GM12878 (cell line): ENCODE data around the gene FHL3. TPM values are rescaled to one million over a fixed set of nuclear protein-coding genes. Genes with fewer than 3 reads are reported as not detected.

Source experiments
- ATAC-seq: fragments of 200-7000 bp; cut with Tn5 transposase; 3 replicates; pipeline ENCODE4 v1.9.1; 2020; ENCODE audit warnings: mild to moderate bottlenecking, moderate library complexity
- BruUV-seq: library from RNA; stranded (reverse); fragments of 400-500 nt; replicated peaks from 2 replicates; lab custom pipeline; 2021; lab: Mats Ljungman, UMichigan
- CTCF ChIA-PET: fragments of 300-600 bp; sonication (Branson Sonifier 250); formaldehyde crosslinking; extraction: SDS; loops from one replicate; lab custom pipeline; 2021; ENCODE audit warnings: inconsistent platforms; lab: Yijun Ruan, JAX
- POLR2A ChIA-PET: fragments of 350-600 bp; formaldehyde crosslinking; extraction: SDS; loops from one replicate; lab custom pipeline; 2021; ENCODE audit warnings: inconsistent platforms; lab: Charles Lee
- RAD21 ChIA-PET: fragments of 300-600 bp; sonication (Branson Sonifier 250); formaldehyde crosslinking; loops from one replicate; lab custom pipeline; 2023; ENCODE audit warnings: antibody characterized with exemption; ENCODE audit not compliant: unreplicated experiment; lab: Charles Lee
- SMC1A ChIA-PET: fragments of 300-600 bp; sonication (Branson Sonifier 250); formaldehyde crosslinking; loops from one replicate; lab custom pipeline; 2023; ENCODE audit not compliant: unreplicated experiment, uncharacterized antibody; lab: Charles Lee
- DNase-seq: peaks from one replicate; pipeline ENCODE4 v3.0.0-alpha.2; 2011; ENCODE audit warnings: low read depth, low spot score
- FAIRE-seq: peaks from 3 replicates; lab custom pipeline; 2011; peaks lifted over from hg19 to GRCh38; lab: Jason Lieb, UNC
- H2AFZ ChIP-seq: 2 replicates; pipeline ENCODE4 v1.6.0; 2011; ENCODE audit warnings: low read depth, low read length, control low read depth; ENCODE audit not compliant: control insufficient read depth
- H3K27ac ChIP-seq: 2 replicates; pipeline ENCODE4 v1.5.1; 2011; ENCODE audit warnings: control low read depth; ENCODE audit not compliant: control insufficient read depth, insufficient read depth
- H3K27me3 ChIP-seq, 2 experiments: replicated peaks in 1 of 2; 2 replicates each; pipeline versions ENCODE4 v1.6.0 to v1.6.1; 2011; ENCODE audit warnings: low read length in 1 of 2; ENCODE audit not compliant: control insufficient read depth in 2 of 2, insufficient read depth in 2 of 2
- H3K36me3 ChIP-seq, 2 experiments: 2 replicates each; pipeline ENCODE4 v1.5.1; 2011; ENCODE audit warnings: low read length in 1 of 2; ENCODE audit not compliant: control insufficient read depth in 2 of 2, insufficient read depth in 2 of 2
- H3K4me1 ChIP-seq: 2 replicates; pipeline ENCODE4 v1.6.1; 2011; ENCODE audit warnings: mild to moderate bottlenecking, low read length, moderate library complexity, mixed read lengths; ENCODE audit not compliant: control insufficient read depth, insufficient read depth
- H3K4me2 ChIP-seq: 2 replicates; pipeline ENCODE4 v1.6.0; 2011; ENCODE audit warnings: control low read depth; ENCODE audit not compliant: control insufficient read depth, insufficient read depth
- H3K4me3 ChIP-seq: fragments of 200-600 bp; sonication (generic); 2 replicates; pipeline ENCODE4 v1.5.1; 2016
- H3K79me2 ChIP-seq: 2 replicates; pipeline ENCODE4 v1.6.0; 2011; ENCODE audit warnings: low read length; ENCODE audit not compliant: control insufficient read depth, insufficient read depth
- H3K9ac ChIP-seq: 2 replicates; pipeline ENCODE4 v1.8.0; 2011; ENCODE audit warnings: low read length, control low read depth, mixed read lengths; ENCODE audit not compliant: control insufficient read depth, insufficient read depth
- H3K9me3 ChIP-seq: replicated peaks from 3 replicates; pipeline ENCODE4 v1.5.1; 2011; ENCODE audit warnings: mild to moderate bottlenecking, low read length; ENCODE audit not compliant: control insufficient read depth, insufficient read depth
- H4K20me1 ChIP-seq: 2 replicates; pipeline ENCODE4 v1.6.0; 2011; ENCODE audit not compliant: control insufficient read depth, insufficient read depth
- BMI1 ChIP-seq: fragments of 450-650 bp; IDR thresholded peaks from 2 replicates; pipeline ENCODE4 v1.6.1; 2016; ENCODE audit warnings: mild to moderate bottlenecking, moderate library complexity, borderline replicate concordance
- EGR1 ChIP-seq, 2 experiments: IDR thresholded peaks; 1 replicate in 1 of 2; 2 replicates in 1 of 2; pipeline ENCODE4 v1.6.1; 2011 to 2012; ENCODE audit warnings: low read depth in 2 of 2, low read length in 2 of 2, borderline replicate concordance in 1 of 2, mild to moderate bottlenecking in 1 of 2, moderate library complexity in 1 of 2
- HDAC6 ChIP-seq: fragments of 200-600 bp; sonication (generic); IDR thresholded peaks from one replicate; pipeline ENCODE4 v1.8.0; 2017; ENCODE audit warnings: antibody characterized with exemption; ENCODE audit not compliant: unreplicated experiment
- IKZF1 ChIP-seq: fragments of 450-650 bp; conservative IDR thresholded peaks from 2 replicates; pipeline ENCODE4 v1.6.1; 2017; ENCODE audit warnings: antibody characterized with exemption, mild to moderate bottlenecking
- IKZF2 ChIP-seq, 2 experiments: fragments of 450-650 bp; IDR thresholded peaks; 2 replicates each; pipeline ENCODE4 v1.6.1; 2017; ENCODE audit warnings: mild to moderate bottlenecking in 2 of 2, moderate library complexity in 2 of 2
- JUNB ChIP-seq: IDR thresholded peaks from 2 replicates; pipeline ENCODE4 v1.6.1; 2016; ENCODE audit warnings: antibody characterized with exemption, mild to moderate bottlenecking
- MTA3 ChIP-seq: IDR thresholded peaks from 2 replicates; pipeline ENCODE4 v1.6.1; 2012; ENCODE audit warnings: low read length, inconsistent platforms, borderline replicate concordance
- NFXL1 ChIP-seq: fragments of 450-650 bp; IDR thresholded peaks from 2 replicates; pipeline ENCODE4 v1.6.1; 2017; ENCODE audit warnings: antibody characterized with exemption, mild to moderate bottlenecking, borderline replicate concordance
- RELB ChIP-seq: fragments of 450-650 bp; IDR thresholded peaks from 2 replicates; pipeline ENCODE4 v1.6.1; 2017; ENCODE audit warnings: low read depth, mild to moderate bottlenecking, moderate library complexity
- SIX5 ChIP-seq: IDR thresholded peaks from 2 replicates; pipeline ENCODE4 v1.6.1; 2011; ENCODE audit warnings: mild to moderate bottlenecking, low read depth, low read length, moderate library complexity; ENCODE audit not compliant: severe bottlenecking
- ZSCAN29 ChIP-seq: fragments of 450-650 bp; IDR thresholded peaks from 2 replicates; pipeline ENCODE4 v1.6.1; 2017; ENCODE audit warnings: mild to moderate bottlenecking, moderate library complexity
- WGBS: methylation state at CpG from one replicate; pipeline ENCODE4 v1.1.6; 2016; ENCODE audit warnings: low lambda C conversion rate; ENCODE audit not compliant: insufficient replicate concordance, insufficient coverage; ENCODE audit errors: missing lambda C conversion rate; 5-methylcytosine and 5-hydroxymethylcytosine counted together
- in situ Hi-C: fragments of 300-500 bp; cut with MboI; formaldehyde crosslinking; loops from 9 replicates; pipeline ENCODE4 v1.14.3; 2018; ENCODE audit warnings: mixed read lengths
- intact Hi-C: fragments of 100-400 bp; cut with micrococcal nuclease; formaldehyde crosslinking; loops from one replicate; pipeline ENCODE4 v1.14.2; 2022; ENCODE audit not compliant: unreplicated experiment
- polyA plus RNA-seq, 11 experiments: library from polyadenylated mRNA; depleted of rRNA in 4 of 11; unstranded in 6 of 11; stranded (reverse) in 5 of 11; fragments of >200 nt; fragmentation: Nextera tagmentation in 4 of 11; fragmentation: Illumina TruSeq in 1 of 11; extraction: Ambion mirVana in 4 of 11; extraction: Trizol in 1 of 11; gene quantifications; 1 replicate in 1 of 11; 2 replicates in 10 of 11; pipeline versions ENCODE4 v1.2.1 to v1.2.3, GENCODE V29; 2011 to 2016; ENCODE audit warnings: inconsistent platforms in 2 of 11, missing spikeins in 2 of 11, low read depth in 1 of 11
- total RNA-seq, 4 experiments: library from RNA; depleted of rRNA in 3 of 4; stranded (reverse); fragments of >200 nt in 3 of 4; fragmentation: Illumina TruSeq in 1 of 4; extraction: Trizol in 1 of 4; gene quantifications; 2 replicates each; pipeline versions ENCODE4 v1.2.1 to v1.2.3, GENCODE V29; 2013 to 2021
- TF ChIP-seq, protein P1 (sequence below): IDR thresholded peaks from 2 replicates; pipeline ENCODE4 v1.6.1; 2012; ENCODE audit warnings: improper control_type of control experiment, low read depth, low read length; ENCODE audit not compliant: insufficient replicate concordance

FHL3 gene
- total and polyA plus RNA-seq, 10 of the 15 experiments (the other 5 are each of a cell fraction or from before 2014, with no cell fraction given) = 0.26 to 13.9 (median 7.9) TPM

DNA sequence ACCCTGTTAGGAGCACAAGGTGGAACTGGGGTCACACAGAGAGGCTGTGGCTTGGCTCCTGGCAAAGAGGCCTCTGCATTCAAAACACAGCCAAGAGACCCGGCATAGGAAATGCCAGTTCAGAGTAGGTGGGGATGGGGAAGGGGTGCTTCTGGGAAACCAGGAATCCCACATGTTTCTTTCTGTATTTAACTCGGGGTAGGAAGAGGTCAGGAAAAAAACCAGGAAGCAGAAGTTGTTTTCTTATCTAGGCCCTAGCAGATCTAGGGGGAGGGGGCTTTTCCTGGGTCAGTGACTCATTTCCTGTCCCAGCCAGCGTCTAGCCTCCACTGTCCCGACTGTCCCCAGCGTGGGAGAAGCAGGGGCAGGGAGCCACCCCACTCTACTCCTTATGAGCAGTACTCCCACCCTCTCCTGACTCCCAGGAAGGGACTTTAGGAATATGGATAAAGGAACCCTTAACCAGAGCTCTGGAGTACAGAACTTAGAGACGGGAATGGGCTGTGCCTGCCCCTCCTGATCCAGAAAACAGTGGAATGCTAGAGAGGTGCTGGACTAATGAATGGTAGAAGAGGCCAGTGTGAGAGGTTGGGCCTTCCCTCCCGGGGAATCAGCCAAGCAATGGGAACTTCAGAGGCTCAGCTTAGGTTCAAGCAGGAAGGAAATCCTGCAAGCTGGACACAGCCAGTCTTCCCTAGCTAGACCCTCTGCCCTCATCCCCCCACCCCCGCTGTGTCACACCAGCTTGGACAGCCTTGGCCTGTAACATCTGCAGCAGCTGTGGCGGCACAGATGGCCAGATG lies 5.7 kb downstream of the FHL3 start:
- Histone ChIP-seq H3K4me2 (0 out of 2 replicates have a peak overlapping the region, but pooled peaks have one; percentile 32), H3K36me3 (no peaks in the 10 kb centered on the region), H4K20me1 (no peaks in the 10 kb centered on the region), H3K27me3 (0 out of 4 replicates have a peak, but pooled peaks cover 0 to under 1% of the 10 kb centered on the region in 2 experiments), H3K79me2 (peaks cover 17% of the 10 kb centered on the region), H3K27ac (peak overlapping the region; percentile 56), H2AFZ (peak overlapping the region; percentile 18), H3K9ac (peak overlapping the region; percentile 30; the same call in 1 of the 2 replicates), H3K4me3 (no peak overlapping the region), H3K4me1 (peaks cover 27% of the 10 kb centered on the region), H3K9me3 (no peaks in the 10 kb centered on the region)
- ChIA-PET CTCF (interaction anchor here (1.0 to 3.2 kb wide), 5 partner anchors 9 to 28 kb away, joined by 3 to 27 read pairs (median 4); partner anchors contain the start of genes SF3A3 and UTP11), SMC1A (interaction anchor here (1.5 to 3.6 kb wide), 3 partner anchors 9 to 15 kb away, joined by 6 to 17 read pairs (median 16); partner anchors contain the start of genes SF3A3 and UTP11), RAD21 (interaction anchor here (0.9 to 1.4 kb wide), 2 partner anchors 25 to 98 kb away, joined by 3 read pairs; no protein-coding TSS in a partner anchor), POLR2A (interaction anchor here (0.6 to 1.5 kb wide), 2 partner anchors 9 to 55 kb away, joined by 3 to 8 read pairs; no protein-coding TSS in a partner anchor)
- intact Hi-C loops (no loop called here), in situ Hi-C loops (loop anchor here (25.0 kb wide), 1 partner anchor 412 kb away; the partner anchor contains the start of gene GNL2)
- DNase-seq (no peak), ATAC-seq (0 out of 3 replicates have a peak, but pooled peaks have one; percentile 12), FAIRE-seq (no peak)
- BruUV-seq = no TSS peak
- 36% methylated on average over 9 of the region's 9 CpGs for WGBS
- TF ChIP-seq SIX5 (no peak), JUNB (no peak), HDAC6 (no peak), RELB (no peak), IKZF2 (IDR thresholded peaks at IDR 0.05) (peak; percentile 19 to 46; a peak in 2 of 4 replicates), IKZF1 (peak; percentile 46; the same call in 1 of the 2 replicates), ZSCAN29 (no peak), MTA3 (peak; percentile 63; the same call in 1 of the 2 replicates), EGR1 (IDR thresholded peaks at IDR 0.05; ENCODE audit: borderline replicate concordance in 1 of 2, low read depth in 2 of 2, low read length in 2 of 2) (no peak), BMI1 (no peak), NFXL1 (no peak)
- TF ChIP-seq, protein P1, sequence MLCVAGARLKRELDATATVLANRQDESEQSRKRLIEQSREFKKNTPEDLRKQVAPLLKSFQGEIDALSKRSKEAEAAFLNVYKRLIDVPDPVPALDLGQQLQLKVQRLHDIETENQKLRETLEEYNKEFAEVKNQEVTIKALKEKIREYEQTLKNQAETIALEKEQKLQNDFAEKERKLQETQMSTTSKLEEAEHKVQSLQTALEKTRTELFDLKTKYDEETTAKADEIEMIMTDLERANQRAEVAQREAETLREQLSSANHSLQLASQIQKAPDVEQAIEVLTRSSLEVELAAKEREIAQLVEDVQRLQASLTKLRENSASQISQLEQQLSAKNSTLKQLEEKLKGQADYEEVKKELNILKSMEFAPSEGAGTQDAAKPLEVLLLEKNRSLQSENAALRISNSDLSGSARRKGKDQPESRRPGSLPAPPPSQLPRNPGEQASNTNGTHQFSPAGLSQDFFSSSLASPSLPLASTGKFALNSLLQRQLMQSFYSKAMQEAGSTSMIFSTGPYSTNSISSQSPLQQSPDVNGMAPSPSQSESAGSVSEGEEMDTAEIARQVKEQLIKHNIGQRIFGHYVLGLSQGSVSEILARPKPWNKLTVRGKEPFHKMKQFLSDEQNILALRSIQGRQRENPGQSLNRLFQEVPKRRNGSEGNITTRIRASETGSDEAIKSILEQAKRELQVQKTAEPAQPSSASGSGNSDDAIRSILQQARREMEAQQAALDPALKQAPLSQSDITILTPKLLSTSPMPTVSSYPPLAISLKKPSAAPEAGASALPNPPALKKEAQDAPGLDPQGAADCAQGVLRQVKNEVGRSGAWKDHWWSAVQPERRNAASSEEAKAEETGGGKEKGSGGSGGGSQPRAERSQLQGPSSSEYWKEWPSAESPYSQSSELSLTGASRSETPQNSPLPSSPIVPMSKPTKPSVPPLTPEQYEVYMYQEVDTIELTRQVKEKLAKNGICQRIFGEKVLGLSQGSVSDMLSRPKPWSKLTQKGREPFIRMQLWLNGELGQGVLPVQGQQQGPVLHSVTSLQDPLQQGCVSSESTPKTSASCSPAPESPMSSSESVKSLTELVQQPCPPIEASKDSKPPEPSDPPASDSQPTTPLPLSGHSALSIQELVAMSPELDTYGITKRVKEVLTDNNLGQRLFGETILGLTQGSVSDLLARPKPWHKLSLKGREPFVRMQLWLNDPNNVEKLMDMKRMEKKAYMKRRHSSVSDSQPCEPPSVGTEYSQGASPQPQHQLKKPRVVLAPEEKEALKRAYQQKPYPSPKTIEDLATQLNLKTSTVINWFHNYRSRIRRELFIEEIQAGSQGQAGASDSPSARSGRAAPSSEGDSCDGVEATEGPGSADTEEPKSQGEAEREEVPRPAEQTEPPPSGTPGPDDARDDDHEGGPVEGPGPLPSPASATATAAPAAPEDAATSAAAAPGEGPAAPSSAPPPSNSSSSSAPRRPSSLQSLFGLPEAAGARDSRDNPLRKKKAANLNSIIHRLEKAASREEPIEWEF = no peak
